Measurements from ENCODE around the gene RGP1.

The RGP1 gene

GRCh38 chr9:35767458-35767857 lies 18.4 kb downstream of the RGP1 start:
- Histone ChIP-seq H3K36me3 (ENCODE audit: control insufficient read depth in 2 of 2, insufficient read depth in 2 of 2, low read length in 2 of 2) (no peaks in the 10 kb centered on the region), H3K27ac (ENCODE audit: low read depth in 2 of 2, low read length in 2 of 2) (no peak overlapping the region), H3K4me1 (ENCODE audit: control insufficient read depth in 2 of 2, insufficient read depth in 2 of 2, low read length in 2 of 2) (peaks cover 19 to 20% of the 10 kb centered on the region in 2 donors), H3K9ac (ENCODE audit: low read depth in 1 of 2, low read length in 2 of 2) (no peak overlapping the region), H3K4me3 (ENCODE audit: low read length in 2 of 2) (no peak overlapping the region), H3K9me3 (ENCODE audit: control insufficient read depth in 2 of 2, low read length in 2 of 2) (no peaks in the 10 kb centered on the region), H3K27me3 (ENCODE audit: control insufficient read depth in 2 of 2, insufficient read depth in 2 of 2, low read length in 2 of 2) (no peaks in the 10 kb centered on the region)

- H3K9ac ChIP-seq (ENCODE audit: low read depth in 1 of 2, low read length in 2 of 2) = no peak overlapping the region
- no peaks in the 10 kb centered on the region for H3K27me3 ChIP-seq (ENCODE audit: control insufficient read depth in 2 of 2, insufficient read depth in 2 of 2, low read length in 2 of 2)
- H3K9me3 ChIP-seq (ENCODE audit: control insufficient read depth in 2 of 2, low read length in 2 of 2) = no peaks in the 10 kb centered on the region
- H3K27ac ChIP-seq (ENCODE audit: low read depth in 2 of 2, low read length in 2 of 2) = no peak overlapping the region
- H3K4me3 ChIP-seq (ENCODE audit: low read length in 2 of 2) = no peak overlapping the region
- peaks cover 19 to 20% of the 10 kb centered on the region in 2 donors for H3K4me1 ChIP-seq (ENCODE audit: control insufficient read depth in 2 of 2, insufficient read depth in 2 of 2, low read length in 2 of 2)
- H3K36me3 ChIP-seq (ENCODE audit: control insufficient read depth in 2 of 2, insufficient read depth in 2 of 2, low read length in 2 of 2) = no peaks in the 10 kb centered on the region
Observed at GRCh38 chr9:35769763-35770162, 20.7 kb downstream of the RGP1 start.

GRCh38 chr9:35771075-35771433 lies 22.0 kb downstream of the RGP1 start:
- peak overlapping the region in 1 of 2 donors; percentile 48 for H3K9ac ChIP-seq (ENCODE audit: low read depth in 1 of 2, low read length in 2 of 2)
- peaks cover 19 to 20% of the 10 kb centered on the region in 2 donors for H3K4me1 ChIP-seq (ENCODE audit: control insufficient read depth in 2 of 2, insufficient read depth in 2 of 2, low read length in 2 of 2)
- H3K36me3 ChIP-seq (ENCODE audit: control insufficient read depth in 2 of 2, insufficient read depth in 2 of 2, low read length in 2 of 2) = no peaks in the 10 kb centered on the region
- peak overlapping the region in 1 of 2 donors; percentile 13 for H3K4me3 ChIP-seq (ENCODE audit: low read length in 2 of 2)
- no peaks in the 10 kb centered on the region for H3K27me3 ChIP-seq (ENCODE audit: control insufficient read depth in 2 of 2, insufficient read depth in 2 of 2, low read length in 2 of 2)
- no peaks in the 10 kb centered on the region for H3K9me3 ChIP-seq (ENCODE audit: control insufficient read depth in 2 of 2, low read length in 2 of 2)
- H3K27ac ChIP-seq (ENCODE audit: low read depth in 2 of 2, low read length in 2 of 2) = peak overlapping the region; percentile 61 to 62

GRCh38 chr9:35771534-35771933 lies 22.4 kb downstream of the RGP1 start:
- peaks cover 19 to 20% of the 10 kb centered on the region in 2 donors for H3K4me1 ChIP-seq (ENCODE audit: control insufficient read depth in 2 of 2, insufficient read depth in 2 of 2, low read length in 2 of 2)
- H3K27ac ChIP-seq (ENCODE audit: low read depth in 2 of 2, low read length in 2 of 2) = peak overlapping the region; percentile 61 to 62
- H3K9me3 ChIP-seq (ENCODE audit: control insufficient read depth in 2 of 2, low read length in 2 of 2) = no peaks in the 10 kb centered on the region
- H3K4me3 ChIP-seq (ENCODE audit: low read length in 2 of 2) = peak overlapping the region in 1 of 2 donors; percentile 13
- H3K36me3 ChIP-seq (ENCODE audit: control insufficient read depth in 2 of 2, insufficient read depth in 2 of 2, low read length in 2 of 2) = no peaks in the 10 kb centered on the region
- peak overlapping the region in 1 of 2 donors; percentile 48 for H3K9ac ChIP-seq (ENCODE audit: low read depth in 1 of 2, low read length in 2 of 2)
- no peaks in the 10 kb centered on the region for H3K27me3 ChIP-seq (ENCODE audit: control insufficient read depth in 2 of 2, insufficient read depth in 2 of 2, low read length in 2 of 2)

- Histone ChIP-seq H3K27ac (ENCODE audit: low read depth in 2 of 2, low read length in 2 of 2) (peak overlapping the region; percentile 61 to 62), H3K4me3 (ENCODE audit: low read length in 2 of 2) (peak overlapping the region in 1 of 2 donors; percentile 4), H3K9me3 (ENCODE audit: control insufficient read depth in 2 of 2, low read length in 2 of 2) (no peaks in the 10 kb centered on the region), H3K27me3 (ENCODE audit: control insufficient read depth in 2 of 2, insufficient read depth in 2 of 2, low read length in 2 of 2) (no peaks in the 10 kb centered on the region), H3K4me1 (ENCODE audit: control insufficient read depth in 2 of 2, insufficient read depth in 2 of 2, low read length in 2 of 2) (peaks cover 19 to 20% of the 10 kb centered on the region in 2 donors), H3K36me3 (ENCODE audit: control insufficient read depth in 2 of 2, insufficient read depth in 2 of 2, low read length in 2 of 2) (no peaks in the 10 kb centered on the region), H3K9ac (ENCODE audit: low read depth in 1 of 2, low read length in 2 of 2) (peak overlapping the region in 1 of 2 donors; percentile 48)
Observed at GRCh38 chr9:35771943-35772342, 22.9 kb downstream of the RGP1 start.

- no peak overlapping the region for H3K27ac ChIP-seq (ENCODE audit: low read depth in 2 of 2, low read length in 2 of 2)
- no peaks in the 10 kb centered on the region for H3K36me3 ChIP-seq (ENCODE audit: control insufficient read depth in 2 of 2, insufficient read depth in 2 of 2, low read length in 2 of 2)
- no peak overlapping the region for H3K9ac ChIP-seq (ENCODE audit: low read depth in 1 of 2, low read length in 2 of 2)
- no peaks in the 10 kb centered on the region for H3K9me3 ChIP-seq (ENCODE audit: control insufficient read depth in 2 of 2, low read length in 2 of 2)
- H3K27me3 ChIP-seq (ENCODE audit: control insufficient read depth in 2 of 2, insufficient read depth in 2 of 2, low read length in 2 of 2) = no peaks in the 10 kb centered on the region
- H3K4me3 ChIP-seq (ENCODE audit: low read length in 2 of 2) = no peak overlapping the region
- peaks cover 19 to 20% of the 10 kb centered on the region in 2 donors for H3K4me1 ChIP-seq (ENCODE audit: control insufficient read depth in 2 of 2, insufficient read depth in 2 of 2, low read length in 2 of 2)
Observed at GRCh38 chr9:35774907-35775635, 26.0 kb downstream of the RGP1 start.

- H3K4me1 ChIP-seq (ENCODE audit: control insufficient read depth in 2 of 2, insufficient read depth in 2 of 2, low read length in 2 of 2) = peaks cover 12 to 13% of the 10 kb centered on the region in 2 donors
- H3K27me3 ChIP-seq (ENCODE audit: control insufficient read depth in 2 of 2, insufficient read depth in 2 of 2, low read length in 2 of 2) = no peaks in the 10 kb centered on the region
- H3K4me3 ChIP-seq (ENCODE audit: low read length in 2 of 2) = no peak overlapping the region
- no peaks in the 10 kb centered on the region for H3K36me3 ChIP-seq (ENCODE audit: control insufficient read depth in 2 of 2, insufficient read depth in 2 of 2, low read length in 2 of 2)
- H3K27ac ChIP-seq (ENCODE audit: low read depth in 2 of 2, low read length in 2 of 2) = no peak overlapping the region
- H3K9ac ChIP-seq (ENCODE audit: low read depth in 1 of 2, low read length in 2 of 2) = no peak overlapping the region
- no peaks in the 10 kb centered on the region for H3K9me3 ChIP-seq (ENCODE audit: control insufficient read depth in 2 of 2, low read length in 2 of 2)
Observed at GRCh38 chr9:35776018-35776417, 26.9 kb downstream of the RGP1 start.

- no peaks in the 10 kb centered on the region for H3K27me3 ChIP-seq (ENCODE audit: control insufficient read depth in 2 of 2, insufficient read depth in 2 of 2, low read length in 2 of 2)
- peaks cover 0 to 3% of the 10 kb centered on the region in 2 donors for H3K36me3 ChIP-seq (ENCODE audit: control insufficient read depth in 2 of 2, insufficient read depth in 2 of 2, low read length in 2 of 2)
- H3K4me1 ChIP-seq (ENCODE audit: control insufficient read depth in 2 of 2, insufficient read depth in 2 of 2, low read length in 2 of 2) = no peaks in the 10 kb centered on the region
- no peak overlapping the region for H3K9ac ChIP-seq (ENCODE audit: low read depth in 1 of 2, low read length in 2 of 2)
- H3K4me3 ChIP-seq (ENCODE audit: low read length in 2 of 2) = no peak overlapping the region
- no peak overlapping the region for H3K27ac ChIP-seq (ENCODE audit: low read depth in 2 of 2, low read length in 2 of 2)
- no peaks in the 10 kb centered on the region for H3K9me3 ChIP-seq (ENCODE audit: control insufficient read depth in 2 of 2, low read length in 2 of 2)
Observed at GRCh38 chr9:35778496-35778895, 29.4 kb downstream of the RGP1 start.

- Histone ChIP-seq H3K27me3 (ENCODE audit: control insufficient read depth in 2 of 2, insufficient read depth in 2 of 2, low read length in 2 of 2) (no peaks in the 10 kb centered on the region), H3K4me3 (ENCODE audit: low read length in 2 of 2) (no peak overlapping the region)
Observed at GRCh38 chr9:35781066-35781465, 32.0 kb downstream of the RGP1 start.

GRCh38 chr9:35783418-35783817 lies 34.3 kb downstream of the RGP1 start:
- H3K9me3 ChIP-seq (ENCODE audit: control insufficient read depth in 2 of 2, low read length in 2 of 2) = no peaks in the 10 kb centered on the region
- H3K9ac ChIP-seq (ENCODE audit: low read depth in 1 of 2, low read length in 2 of 2) = no peak overlapping the region
- H3K36me3 ChIP-seq (ENCODE audit: control insufficient read depth in 2 of 2, insufficient read depth in 2 of 2, low read length in 2 of 2) = peaks cover 0 to 6% of the 10 kb centered on the region in 2 donors
- H3K27me3 ChIP-seq (ENCODE audit: control insufficient read depth in 2 of 2, insufficient read depth in 2 of 2, low read length in 2 of 2) = no peaks in the 10 kb centered on the region
- no peaks in the 10 kb centered on the region for H3K4me1 ChIP-seq (ENCODE audit: control insufficient read depth in 2 of 2, insufficient read depth in 2 of 2, low read length in 2 of 2)
- no peak overlapping the region for H3K4me3 ChIP-seq (ENCODE audit: low read length in 2 of 2)
- H3K27ac ChIP-seq (ENCODE audit: low read depth in 2 of 2, low read length in 2 of 2) = no peak overlapping the region

More at GRCh38 chr9:35781066-35781465, 32.0 kb downstream of the RGP1 start:
- Histone ChIP-seq H3K36me3 (ENCODE audit: control insufficient read depth in 2 of 2, insufficient read depth in 2 of 2, low read length in 2 of 2) (peaks cover 0 to 6% of the 10 kb centered on the region in 2 donors), H3K9ac (ENCODE audit: low read depth in 1 of 2, low read length in 2 of 2) (no peak overlapping the region), H3K4me1 (ENCODE audit: control insufficient read depth in 2 of 2, insufficient read depth in 2 of 2, low read length in 2 of 2) (no peaks in the 10 kb centered on the region), H3K9me3 (ENCODE audit: control insufficient read depth in 2 of 2, low read length in 2 of 2) (no peaks in the 10 kb centered on the region), H3K27ac (ENCODE audit: low read depth in 2 of 2, low read length in 2 of 2) (no peak overlapping the region)
